ENCODE data around the gene OSBPL3. TPM values are rescaled to one million over a fixed set of nuclear protein-coding genes. Genes with fewer than 3 reads are reported as not detected.

The OSBPL3 gene
- total RNA-seq, 4 donors from 2014 or later, result 3.1 to 7.0 (median 5.3) TPM

- Histone ChIP-seq H3K4me1 (peaks cover 18 to 29% of the 10 kb centered on the region in 2 donors), H3K27ac (peak overlapping the region in 2 of 4 donors; percentile 2 to 13), H3K9me3 (no peaks in the 10 kb centered on the region), H3K4me3 (no peak overlapping the region), H3K27me3 (no peaks in the 10 kb centered on the region), H3K36me3 (no peaks in the 10 kb centered on the region)
- intact Hi-C loops (cut with DNase I; ENCODE audit: low total_unique reads) (no loop called here), in situ Hi-C loops (cut with MboI; ENCODE audit: low sequenced_read_pairs in 4 of 4) (no loop called here)
- no peak for TF ChIP-seq POLR2A (IDR thresholded peaks at IDR 0.05)
- ATAC-seq, result no peak
- DNase-seq, result no peak
Measured at GRCh38 chr7:24783698-24784097, 196.3 kb downstream of the OSBPL3 start.

- intact Hi-C loops (cut with DNase I; ENCODE audit: low total_unique reads), result no loop called here
- no peaks in the 10 kb centered on the region for H3K9me3 ChIP-seq
- no peak overlapping the region for H3K4me3 ChIP-seq
- H3K4me1 ChIP-seq, result peaks cover 15 to 19% of the 10 kb centered on the region in 2 donors
- no peaks in the 10 kb centered on the region for H3K36me3 ChIP-seq
- DNase-seq (no peak), ATAC-seq (no peak)
- no peak overlapping the region for H3K27ac ChIP-seq
- H3K27me3 ChIP-seq, result no peaks in the 10 kb centered on the region
- in situ Hi-C loops (cut with MboI; ENCODE audit: low sequenced_read_pairs in 4 of 4), result no loop called here
- TF ChIP-seq POLR2A (IDR thresholded peaks at IDR 0.05), result no peak
- TF ChIP-seq CTCF (IDR thresholded peaks at IDR 0.05 in 4 of 5, conservative IDR thresholded peaks at IDR 0.05 in 1 of 5), result no peak
Measured at GRCh38 chr7:24781106-24781505, 198.9 kb downstream of the OSBPL3 start.

- no peaks in the 10 kb centered on the region for H3K27me3 ChIP-seq
- intact Hi-C loops (cut with DNase I; ENCODE audit: low total_unique reads) (loop anchor here (5.0 kb wide), 1 partner anchor 1063 kb away; no protein-coding TSS in a partner anchor), in situ Hi-C loops (cut with MboI; ENCODE audit: low sequenced_read_pairs in 4 of 4) (no loop called here)
- H3K4me3 ChIP-seq, result no peak overlapping the region
- ATAC-seq (no peak), DNase-seq (no peak)
- peak overlapping the region; percentile 77 to 85 (median 82) for H3K27ac ChIP-seq
- no peaks in the 10 kb centered on the region for H3K9me3 ChIP-seq
- H3K36me3 ChIP-seq, result no peaks in the 10 kb centered on the region
- no peak for TF ChIP-seq POLR2A (IDR thresholded peaks at IDR 0.05)
- TF ChIP-seq CTCF (IDR thresholded peaks at IDR 0.05 in 4 of 5, conservative IDR thresholded peaks at IDR 0.05 in 1 of 5), result no peak
- peaks cover 15 to 18% of the 10 kb centered on the region in 2 donors for H3K4me1 ChIP-seq
Measured at GRCh38 chr7:24779283-24779655, 200.7 kb downstream of the OSBPL3 start.

- ATAC-seq (peak; percentile 98 to 99), DNase-seq (peak; percentile 63 to 84)
- Histone ChIP-seq H3K27me3 (no peaks in the 10 kb centered on the region), H3K36me3 (no peaks in the 10 kb centered on the region), H3K4me3 (no peak overlapping the region), H3K27ac (peak overlapping the region; percentile 77 to 85 (median 82)), H3K4me1 (peaks cover 15 to 18% of the 10 kb centered on the region in 2 donors), H3K9me3 (no peaks in the 10 kb centered on the region)
- in situ Hi-C loops (cut with MboI; ENCODE audit: low sequenced_read_pairs in 4 of 4), result no loop called here
- intact Hi-C loops (cut with DNase I; ENCODE audit: low total_unique reads), result loop anchor here (5.0 kb wide), 1 partner anchor 1064 kb away; no protein-coding TSS in a partner anchor
- TF ChIP-seq CTCF (IDR thresholded peaks at IDR 0.05 in 4 of 5, conservative IDR thresholded peaks at IDR 0.05 in 1 of 5) (no peak), POLR2A (IDR thresholded peaks at IDR 0.05) (peak; percentile 28 to 40)
Measured at GRCh38 chr7:24778543-24779282, 201.3 kb downstream of the OSBPL3 start.

GRCh38 chr7:24777806-24778205 lies 202.2 kb downstream of the OSBPL3 start:
- ATAC-seq, result no peak
- Histone ChIP-seq H3K4me1 (peaks cover 15 to 18% of the 10 kb centered on the region in 2 donors), H3K9me3 (no peaks in the 10 kb centered on the region), H3K27me3 (no peaks in the 10 kb centered on the region), H3K4me3 (no peak overlapping the region), H3K36me3 (no peaks in the 10 kb centered on the region), H3K27ac (peak overlapping the region; percentile 77 to 85 (median 82))
- TF ChIP-seq POLR2A (IDR thresholded peaks at IDR 0.05) (no peak), CTCF (IDR thresholded peaks at IDR 0.05 in 4 of 5, conservative IDR thresholded peaks at IDR 0.05 in 1 of 5) (no peak)
- intact Hi-C loops (cut with DNase I; ENCODE audit: low total_unique reads) (loop anchor here (5.0 kb wide), 1 partner anchor 1064 kb away; no protein-coding TSS in a partner anchor), in situ Hi-C loops (cut with MboI; ENCODE audit: low sequenced_read_pairs in 4 of 4) (no loop called here)
- no peak for DNase-seq

All from gastrocnemius medialis (tissue), 4 donors.